ENCODE data around the gene GPR135. TPM values are rescaled to one million over a fixed set of nuclear protein-coding genes. Genes with fewer than 3 reads are reported as not detected.

Gene GPR135
- total and polyA plus RNA-seq, 10 of the 15 experiments (the other 5 are each of a cell fraction or from before 2014, with no cell fraction given), result 0.11 to 1.1 (median 0.86) TPM

- Histone ChIP-seq H3K4me1 (ENCODE audit: control insufficient read depth, insufficient read depth, low read length) (peaks cover 9% of the 10 kb centered on the region), H3K27me3 (replicated peaks in 1 of 2; ENCODE audit: control insufficient read depth in 2 of 2, insufficient read depth in 2 of 2, low read length in 1 of 2) (no peaks in the 10 kb centered on the region), H3K4me2 (ENCODE audit: control insufficient read depth, insufficient read depth) (no peak overlapping the region), H3K9ac (ENCODE audit: control insufficient read depth, insufficient read depth, low read length) (no peak overlapping the region), H3K36me3 (ENCODE audit: control insufficient read depth in 2 of 2, insufficient read depth in 2 of 2, low read length in 1 of 2) (no peaks in the 10 kb centered on the region; a peak in 1 of 4 replicates), H3K27ac (ENCODE audit: control insufficient read depth, insufficient read depth) (no peak overlapping the region), H2AFZ (ENCODE audit: control insufficient read depth, low read depth, low read length) (no peak overlapping the region), H3K79me2 (ENCODE audit: control insufficient read depth, insufficient read depth, low read length) (no peaks in the 10 kb centered on the region), H3K4me3 (no peak overlapping the region), H4K20me1 (ENCODE audit: control insufficient read depth, insufficient read depth) (no peaks in the 10 kb centered on the region), H3K9me3 (replicated peaks; ENCODE audit: control insufficient read depth, insufficient read depth, low read length) (no peaks in the 10 kb centered on the region)
- TF ChIP-seq ETV6 (conservative IDR thresholded peaks at IDR 0.05 in 1 of 2, IDR thresholded peaks at IDR 0.05 in 1 of 2; ENCODE audit: borderline replicate concordance in 1 of 2, low read depth in 1 of 2) (no peak), PML (IDR thresholded peaks at IDR 0.05; ENCODE audit: low read length) (no peak), IRF5 (IDR thresholded peaks at IDR 0.05; ENCODE audit: borderline replicate concordance) (no peak), POLR2AphosphoS5 (IDR thresholded peaks at IDR 0.05; ENCODE audit: low read length) (no peak), MAX (IDR thresholded peaks at IDR 0.05; ENCODE audit: low read depth, low read length) (no peak), NFXL1 (IDR thresholded peaks at IDR 0.05; ENCODE audit: borderline replicate concordance) (no peak), CEBPB (IDR thresholded peaks at IDR 0.05; ENCODE audit: borderline replicate concordance in 1 of 2, low read depth in 2 of 2, low read length in 2 of 2) (no peak), POLR2AphosphoS2 (IDR thresholded peaks at IDR 0.05; ENCODE audit: low read depth, low read length) (no peak), NR2C1 (IDR thresholded peaks at IDR 0.05) (no peak), WRNIP1 (IDR thresholded peaks at IDR 0.05; ENCODE audit: borderline replicate concordance, low read depth, low read length) (no peak), ZNF207 (IDR thresholded peaks at IDR 0.05; ENCODE audit: borderline replicate concordance) (no peak), ATF7 (IDR thresholded peaks at IDR 0.05; ENCODE audit: low read depth) (no peak), MTA3 (IDR thresholded peaks at IDR 0.05; ENCODE audit: borderline replicate concordance, low read length) (no peak)
- TF ChIP-seq, protein P1, sequence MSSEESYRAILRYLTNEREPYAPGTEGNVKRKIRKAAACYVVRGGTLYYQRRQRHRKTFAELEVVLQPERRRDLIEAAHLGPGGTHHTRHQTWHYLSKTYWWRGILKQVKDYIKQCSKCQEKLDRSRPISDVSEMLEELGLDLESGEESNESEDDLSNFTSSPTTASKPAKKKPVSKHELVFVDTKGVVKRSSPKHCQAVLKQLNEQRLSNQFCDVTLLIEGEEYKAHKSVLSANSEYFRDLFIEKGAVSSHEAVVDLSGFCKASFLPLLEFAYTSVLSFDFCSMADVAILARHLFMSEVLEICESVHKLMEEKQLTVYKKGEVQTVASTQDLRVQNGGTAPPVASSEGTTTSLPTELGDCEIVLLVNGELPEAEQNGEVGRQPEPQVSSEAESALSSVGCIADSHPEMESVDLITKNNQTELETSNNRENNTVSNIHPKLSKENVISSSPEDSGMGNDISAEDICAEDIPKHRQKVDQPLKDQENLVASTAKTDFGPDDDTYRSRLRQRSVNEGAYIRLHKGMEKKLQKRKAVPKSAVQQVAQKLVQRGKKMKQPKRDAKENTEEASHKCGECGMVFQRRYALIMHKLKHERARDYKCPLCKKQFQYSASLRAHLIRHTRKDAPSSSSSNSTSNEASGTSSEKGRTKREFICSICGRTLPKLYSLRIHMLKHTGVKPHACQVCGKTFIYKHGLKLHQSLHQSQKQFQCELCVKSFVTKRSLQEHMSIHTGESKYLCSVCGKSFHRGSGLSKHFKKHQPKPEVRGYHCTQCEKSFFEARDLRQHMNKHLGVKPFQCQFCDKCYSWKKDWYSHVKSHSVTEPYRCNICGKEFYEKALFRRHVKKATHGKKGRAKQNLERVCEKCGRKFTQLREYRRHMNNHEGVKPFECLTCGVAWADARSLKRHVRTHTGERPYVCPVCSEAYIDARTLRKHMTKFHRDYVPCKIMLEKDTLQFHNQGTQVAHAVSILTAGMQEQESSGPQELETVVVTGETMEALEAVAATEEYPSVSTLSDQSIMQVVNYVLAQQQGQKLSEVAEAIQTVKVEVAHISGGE (CRISPR knock-in tag; IDR thresholded peaks at IDR 0.05), result no peak
- TF ChIP-seq, protein P2, sequence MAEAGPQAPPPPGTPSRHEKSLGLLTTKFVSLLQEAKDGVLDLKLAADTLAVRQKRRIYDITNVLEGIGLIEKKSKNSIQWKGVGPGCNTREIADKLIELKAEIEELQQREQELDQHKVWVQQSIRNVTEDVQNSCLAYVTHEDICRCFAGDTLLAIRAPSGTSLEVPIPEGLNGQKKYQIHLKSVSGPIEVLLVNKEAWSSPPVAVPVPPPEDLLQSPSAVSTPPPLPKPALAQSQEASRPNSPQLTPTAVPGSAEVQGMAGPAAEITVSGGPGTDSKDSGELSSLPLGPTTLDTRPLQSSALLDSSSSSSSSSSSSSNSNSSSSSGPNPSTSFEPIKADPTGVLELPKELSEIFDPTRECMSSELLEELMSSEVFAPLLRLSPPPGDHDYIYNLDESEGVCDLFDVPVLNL (IDR thresholded peaks at IDR 0.05; ENCODE audit: low read depth, low read length), result no peak
- 93% methylated on average over 1 of the region's 1 CpG for WGBS (ENCODE audit: insufficient coverage, insufficient replicate concordance, low lambda C conversion rate, missing lambda C conversion rate)
- POLR2A ChIA-PET, result interaction anchor here (0.6 kb wide), 1 partner anchor 830 kb away, joined by 5 read pairs; no protein-coding TSS in a partner anchor
- RAD21 ChIA-PET (ENCODE audit: unreplicated experiment), result no interaction called here
- DNase-seq (ENCODE audit: low read depth, low spot score) (no peak), FAIRE-seq (no peak), ATAC-seq (no peak)
- intact Hi-C loops (cut with micrococcal nuclease; ENCODE audit: unreplicated experiment), result no loop called here
- in situ Hi-C loops (cut with MboI), result no loop called here
- BruUV-seq (replicated peaks), result no TSS peak
- SMC1A ChIA-PET (ENCODE audit: uncharacterized antibody, unreplicated experiment), result interaction anchor here (0.6 kb wide), 1 partner anchor 9 kb away, joined by 3 read pairs; no protein-coding TSS in a partner anchor
- CTCF ChIA-PET, result interaction anchor here (1.4 to 1.7 kb wide), 2 partner anchors 24 to 332 kb away, joined by 4 to 5 read pairs; partner anchors contain the start of genes JKAMP and L3HYPDH
Measured at GRCh38 chr14:59460378-59460777, 4.8 kb downstream of the GPR135 start.

Data from GM12878 (cell line).